ENCODE results near the gene ARX. TPM values are rescaled to one million over a fixed set of nuclear protein-coding genes. Genes with fewer than 3 reads are reported as not detected.

ARX gene
- total and polyA plus RNA-seq, 2 of the 8 experiments (the other 6 are each of a cell fraction or from before 2014, with no cell fraction given): not detected

GRCh38 chrX:25012793-25013631 is 2.8 kb downstream of the ARX start:
- Histone ChIP-seq H3K36me3 (ENCODE audit: control insufficient read depth in 2 of 4, insufficient read depth in 4 of 4, low read length in 3 of 4) (no peaks in the 10 kb centered on the region), H3K9ac (replicated peaks in 1 of 4; ENCODE audit: extremely low read depth in 1 of 4, low read depth in 3 of 4, low read length in 3 of 4) (no peak overlapping the region), H3K79me2 (ENCODE audit: control insufficient read depth in 1 of 2, insufficient read depth in 2 of 2, low read length in 2 of 2) (no peaks in the 10 kb centered on the region), H4K91ac (replicated peaks; ENCODE audit: insufficient read length, low read length) (no peak overlapping the region), H3K79me1 (ENCODE audit: low read depth, low read length) (no peaks in the 10 kb centered on the region), H3K4me3 (ENCODE audit: extremely low read depth in 1 of 4, insufficient read depth in 2 of 4, low read depth in 3 of 4, low read length in 4 of 4) (peak overlapping the region in 2 of 4 experiments; percentile 18 to 47; a peak in 4 of 8 replicates), H2BK20ac (ENCODE audit: low read length) (no peak overlapping the region), H3K4ac (replicated peaks; ENCODE audit: insufficient read length, low read depth, low read length) (no peak overlapping the region), H3K27me3 (replicated peaks in 1 of 4; ENCODE audit: control insufficient read depth in 3 of 4, extremely low read depth in 1 of 4, insufficient read depth in 3 of 4, low read length in 3 of 4) (peaks cover 77 to 98% (median 94%) of the 10 kb centered on the region in 4 experiments), H4K5ac (ENCODE audit: insufficient read length, low read depth, low read length) (no peak overlapping the region), H3K9me3 (ENCODE audit: insufficient read depth in 2 of 2, low read depth in 1 of 2, low read length in 1 of 2) (no peaks in the 10 kb centered on the region), H2AK5ac (ENCODE audit: low read depth, low read length) (no peak overlapping the region), H3K23me2 (ENCODE audit: low read depth, low read length) (peaks cover 3% of the 10 kb centered on the region; the same call in 1 of the 2 replicates), H3K56ac (replicated peaks; ENCODE audit: insufficient read length, low read depth, low read length) (no peak overlapping the region), H3K4me1 (replicated peaks in 1 of 4; ENCODE audit: control insufficient read depth in 3 of 4, insufficient read depth in 4 of 4, low read length in 3 of 4) (peaks cover 0 to 20% (median 16%) of the 10 kb centered on the region in 4 experiments), H2BK5ac (ENCODE audit: low read depth, low read length) (no peak overlapping the region), H3K4me2 (ENCODE audit: insufficient read depth in 1 of 2, low read depth in 2 of 2, low read length in 2 of 2) (peak overlapping the region; percentile 67 to 68), H2BK15ac (ENCODE audit: low read length) (no peak overlapping the region), H3K23ac (ENCODE audit: insufficient read length) (no peak overlapping the region), H2AFZ (ENCODE audit: low read length) (no peak overlapping the region), H3K27ac (ENCODE audit: low read depth, low read length) (no peak overlapping the region), H3K14ac (ENCODE audit: insufficient read length) (no peak overlapping the region), H4K20me1 (replicated peaks in 1 of 2; ENCODE audit: control insufficient read depth in 1 of 2, insufficient read depth in 2 of 2, low read length in 2 of 2) (peaks cover 3 to 8% of the 10 kb centered on the region in 2 experiments), H2BK12ac (ENCODE audit: low read depth, low read length) (no peak overlapping the region), H3K18ac (ENCODE audit: extremely low read depth, low read length) (no peak overlapping the region; the same call in 1 of the 2 replicates), H4K8ac (ENCODE audit: extremely low read depth, insufficient read depth, low read length) (no peak overlapping the region), H2BK120ac (replicated peaks; ENCODE audit: low read depth, low read length) (no peak overlapping the region)
- DNase-seq (ENCODE audit: low read depth in 1 of 2, low spot score in 2 of 2): no peak
- FAIRE-seq: no peak
- CTCF ChIA-PET (ENCODE audit: partially characterized antibody): interaction anchor here (0.6 to 4.6 kb wide), 6 partner anchors 9 to 640 kb away, joined by 3 to 23 read pairs (median 3); no protein-coding TSS in a partner anchor
- WGBS, 2 experiments (ENCODE audit: extremely low coverage in 1 of 2, insufficient coverage in 1 of 2, insufficient read length in 1 of 2, insufficient replicate concordance in 2 of 2, low coverage in 1 of 2, low lambda C conversion rate in 2 of 2, missing lambda C conversion rate in 1 of 2): 4% methylated on average over 16 of the region's 105 CpGs; no CpG with 5 or more reads in 1 of the 2 experiments
- POLR2A ChIA-PET (ENCODE audit: partially characterized antibody): interaction anchor here (0.6 to 1.2 kb wide), 2 partner anchors 10 to 42 kb away, joined by 4 read pairs; no protein-coding TSS in a partner anchor
- TF ChIP-seq SUZ12 (IDR thresholded peaks at IDR 0.05; ENCODE audit: low read length): peak; percentile 53
